Measurements from ENCODE around the gene NPDC1.
"Not testable (repeated sequence)": the region's sequence is repeated elsewhere in the genome, so short reads cannot be mapped to it uniquely, and the experiment has no call there.

The NPDC1 gene

GRCh38 chr9:137034709-137035506, 11.1 kb downstream of the NPDC1 start:
- DNase-seq = peak; percentile 85 to 92
- no peak for TF ChIP-seq GATA1 (IDR thresholded peaks at IDR 0.05; ENCODE audit: low read depth, low read length)
- TF ChIP-seq POLR2A (IDR thresholded peaks at IDR 0.05; ENCODE audit: low read length) = no peak

GRCh38 chr9:137034039-137034708, 11.8 kb downstream of the NPDC1 start:
- no peak for DNase-seq
- no peak for TF ChIP-seq GATA1 (IDR thresholded peaks at IDR 0.05; ENCODE audit: low read depth, low read length)
- TF ChIP-seq POLR2A (IDR thresholded peaks at IDR 0.05; ENCODE audit: low read length) = no peak

- not testable (repeated sequence) for DNase-seq
Measured at GRCh38 chr9:137033481-137033880, 12.5 kb downstream of the NPDC1 start.

- TF ChIP-seq GATA1 (IDR thresholded peaks at IDR 0.05; ENCODE audit: low read depth, low read length) = no peak
Measured at GRCh38 chr9:137032858-137033257, 13.1 kb downstream of the NPDC1 start.

GRCh38 chr9:137031904-137032640, 13.9 kb downstream of the NPDC1 start, which contains the start of gene FUT7:
FUT7 (minus strand) TSS chr9:137032088; CDS start chr9:137031991, 97 bp downstream.
- TF ChIP-seq POLR2A (IDR thresholded peaks at IDR 0.05; ENCODE audit: low read length) (no peak), GATA1 (IDR thresholded peaks at IDR 0.05; ENCODE audit: low read depth, low read length) (no peak)
- DNase-seq = no peak

More at GRCh38 chr9:137032858-137033257, 13.1 kb downstream of the NPDC1 start:
- DNase-seq = no peak

- DNase-seq = no peak
Measured at GRCh38 chr9:137030538-137031527, 15.1 kb downstream of the NPDC1 start.

GRCh38 chr9:137030006-137030405, 16.0 kb downstream of the NPDC1 start:
- TF ChIP-seq GATA1 (IDR thresholded peaks at IDR 0.05; ENCODE audit: low read depth, low read length) = no peak
- TF ChIP-seq POLR2A (IDR thresholded peaks at IDR 0.05; ENCODE audit: low read length) = no peak
- no peak for DNase-seq

More at GRCh38 chr9:137030538-137031527, 15.1 kb downstream of the NPDC1 start:
- TF ChIP-seq POLR2A (IDR thresholded peaks at IDR 0.05; ENCODE audit: low read length) (no peak), GATA1 (IDR thresholded peaks at IDR 0.05; ENCODE audit: low read depth, low read length) (no peak)

GRCh38 chr9:137029058-137029936, 16.7 kb downstream of the NPDC1 start:
- peak; percentile 69 to 83 for DNase-seq
- no peak for TF ChIP-seq POLR2A (IDR thresholded peaks at IDR 0.05; ENCODE audit: low read length)
- no peak for TF ChIP-seq GATA1 (IDR thresholded peaks at IDR 0.05; ENCODE audit: low read depth, low read length)

- peak; percentile 76 to 88 for DNase-seq
- TF ChIP-seq POLR2A (IDR thresholded peaks at IDR 0.05; ENCODE audit: low read length) (no peak), GATA1 (IDR thresholded peaks at IDR 0.05; ENCODE audit: low read depth, low read length) (no peak)
Measured at GRCh38 chr9:137028263-137029057, 17.5 kb downstream of the NPDC1 start.

- DNase-seq = no peak
- TF ChIP-seq GATA1 (IDR thresholded peaks at IDR 0.05; ENCODE audit: low read depth, low read length) (no peak), POLR2A (IDR thresholded peaks at IDR 0.05; ENCODE audit: low read length) (no peak)
Measured at GRCh38 chr9:137027369-137028262, 18.4 kb downstream of the NPDC1 start, which contains the start of gene ABCA2. ABCA2 (minus strand) TSS chr9:137028237; CDS start chr9:137028140, 97 bp downstream.
